ENCODE results near the gene RAB15. TPM values are rescaled to one million over a fixed set of nuclear protein-coding genes. Genes with fewer than 3 reads are reported as not detected.

RAB15 gene
- 5.9 and 7.7 TPM in 2 replicates for polyA plus RNA-seq (2011; rRNA removed)
- polyA minus RNA-seq (2011; rRNA and poly(A)+ RNA removed), result 3.1 and 4.6 TPM in 2 replicates

GRCh38 chr14:64971943-64972791 is at the start of gene RAB15:
Gene RAB15 (minus strand): TSS chr14:64972336. CDS start chr14:64972076, 260 bp downstream.
- peaks cover 3% of the 10 kb centered on the region for H3K27me3 ChIP-seq (ENCODE audit: control insufficient read depth, insufficient read depth, low read length)
- ChIA-PET CTCF (no interaction called here), POLR2A (interaction anchor here (0.6 kb wide), 1 partner anchor 340 kb away, joined by 5 read pairs; no protein-coding TSS in a partner anchor)
- no peak for TF ChIP-seq CTCF (IDR thresholded peaks at IDR 0.05; ENCODE audit: insufficient read depth, low read depth, low read length)
- no peaks in the 10 kb centered on the region for H3K36me3 ChIP-seq (ENCODE audit: control insufficient read depth, insufficient read depth, low read length)
- peak within 1 kb of the TSS; percentile 65 for H3K4me3 ChIP-seq (ENCODE audit: low read depth, low read length)
- DNase-seq (ENCODE audit: low read depth), result no peak

GRCh38 chr14:65019944-65020566 is 47.9 kb upstream of the RAB15 start:
- ChIA-PET CTCF (interaction anchor here (0.6 to 4.5 kb wide), 18 partner anchors 8 to 357 kb away, joined by 3 to 60 read pairs (median 5); partner anchors contain the start of gene FNTB), POLR2A (interaction anchor here (0.6 kb wide), 1 partner anchor 32 kb away, joined by 4 read pairs; no protein-coding TSS in a partner anchor)
- DNase-seq (ENCODE audit: low read depth), result no peak
- peaks cover 3% of the 10 kb centered on the region; the same call in 1 of the 2 replicates for H3K36me3 ChIP-seq (ENCODE audit: control insufficient read depth, insufficient read depth, low read length)
- H3K4me3 ChIP-seq (ENCODE audit: low read depth, low read length), result no peak overlapping the region
- TF ChIP-seq CTCF (IDR thresholded peaks at IDR 0.05; ENCODE audit: insufficient read depth, low read depth, low read length), result peak; percentile 69
- H3K27me3 ChIP-seq (ENCODE audit: control insufficient read depth, insufficient read depth, low read length), result no peaks in the 10 kb centered on the region

- Histone ChIP-seq H3K27me3 (ENCODE audit: control insufficient read depth, insufficient read depth, low read length) (no peaks in the 10 kb centered on the region), H3K36me3 (ENCODE audit: control insufficient read depth, insufficient read depth, low read length) (peaks cover 6% of the 10 kb centered on the region; the same call in 1 of the 2 replicates), H3K4me3 (ENCODE audit: low read depth, low read length) (no peak overlapping the region)
- ChIA-PET CTCF (interaction anchor here (0.8 to 2.1 kb wide), 2 partner anchors 8 to 29 kb away, joined by 4 to 10 read pairs; partner anchors contain the start of gene FNTB), POLR2A (no interaction called here)
- TF ChIP-seq CTCF (IDR thresholded peaks at IDR 0.05; ENCODE audit: insufficient read depth, low read depth, low read length), result no peak
- no peak for DNase-seq (ENCODE audit: low read depth)
These were observed 44.3 kb upstream of the RAB15 start for GRCh38 chr14:65016471-65016870.

GRCh38 chr14:65015391-65015790 is 43.3 kb upstream of the RAB15 start:
- ChIA-PET POLR2A (no interaction called here), CTCF (interaction anchor here (3.2 kb wide), 1 partner anchor 29 kb away, joined by 12 read pairs; the partner anchor contains the start of gene FNTB)

More at GRCh38 chr14:65015391-65015790, 43.3 kb upstream of the RAB15 start:
- TF ChIP-seq CTCF (IDR thresholded peaks at IDR 0.05; ENCODE audit: insufficient read depth, low read depth, low read length), result no peak
- no peak for DNase-seq (ENCODE audit: low read depth)
- H3K27me3 ChIP-seq (ENCODE audit: control insufficient read depth, insufficient read depth, low read length), result no peaks in the 10 kb centered on the region
- H3K36me3 ChIP-seq (ENCODE audit: control insufficient read depth, insufficient read depth, low read length), result peaks cover 8% of the 10 kb centered on the region
- H3K4me3 ChIP-seq (ENCODE audit: low read depth, low read length), result no peak overlapping the region

All from BJ (cell line).